Measurements from ENCODE around the gene ALKBH4. TPM values are rescaled to one million over a fixed set of nuclear protein-coding genes. Genes with fewer than 3 reads are reported as not detected.
"Not testable (repeated sequence)": the region's sequence is repeated elsewhere in the genome, so short reads cannot be mapped to it uniquely, and the experiment has no call there.

Gene ALKBH4
- total RNA-seq, 6 experiments from 2014 or later: 3.7 to 11.7 (median 5.6) TPM

DNA sequence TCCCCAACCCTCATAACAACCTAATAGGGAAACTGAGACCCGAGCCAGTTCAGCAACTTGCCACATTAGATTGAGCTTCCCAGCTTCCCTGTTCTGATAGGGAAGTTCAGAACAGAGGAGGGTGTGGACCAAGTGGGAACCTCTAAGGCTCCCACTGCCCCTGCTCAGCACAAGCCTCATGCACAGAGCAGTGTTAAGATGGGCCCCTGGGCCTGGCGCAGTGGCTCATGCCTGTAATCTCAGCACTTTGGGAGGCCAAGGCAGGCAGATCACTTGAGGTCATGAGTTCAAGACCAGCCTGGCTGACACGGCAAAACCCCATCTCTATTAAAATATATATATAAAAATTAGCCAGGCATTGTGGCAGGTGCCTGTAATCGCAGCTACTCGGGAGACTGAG is 32.6 kb upstream of the ALKBH4 start:
- intact Hi-C loops (cut with DNase I); H3K4me1 ChIP-seq; H3K36me3 ChIP-seq; H3K4me3 ChIP-seq; H3K27me3 ChIP-seq; H3K27ac ChIP-seq; H3K9me3 ChIP-seq: not testable (repeated sequence)
- WGBS (ENCODE audit: insufficient coverage, low coverage, low lambda C conversion rate, missing lambda C conversion rate): no CpG with 5 or more reads among the region's 5 CpGs
- ATAC-seq (peak; percentile 25 to 49 (median 35)), DNase-seq (peak in 2 of 3 donors; percentile 41 to 55)

DNA sequence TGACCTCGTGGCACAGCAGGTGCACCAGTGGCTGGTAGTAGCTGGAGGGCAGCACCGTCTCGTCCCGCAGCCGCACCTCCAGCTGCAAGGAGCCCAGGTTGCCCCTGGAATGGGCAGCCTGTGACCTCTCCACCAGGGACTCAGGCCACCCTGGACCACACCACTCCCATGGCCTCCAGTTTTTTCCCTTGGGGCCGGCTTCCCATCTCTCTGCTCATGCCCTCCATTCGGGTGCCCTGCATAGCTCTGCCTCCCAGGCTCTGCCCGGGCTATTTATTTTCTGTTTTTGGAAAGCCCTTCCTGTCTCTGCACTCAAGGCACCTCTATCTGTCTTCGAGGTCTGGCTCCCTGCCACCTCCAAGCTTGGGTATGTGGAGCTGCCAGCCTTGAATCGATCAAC is 32.2 kb upstream of the ALKBH4 start:
- 61% methylated on average over 2 of the region's 10 CpGs for WGBS (ENCODE audit: insufficient coverage, low coverage, low lambda C conversion rate, missing lambda C conversion rate)
- intact Hi-C loops (cut with DNase I); H3K4me1 ChIP-seq; H3K36me3 ChIP-seq; H3K27me3 ChIP-seq; H3K9me3 ChIP-seq; H3K27ac ChIP-seq; ATAC-seq; H3K4me3 ChIP-seq: not testable (repeated sequence)
- DNase-seq: peak in 2 of 3 donors; percentile 31 to 43

DNA sequence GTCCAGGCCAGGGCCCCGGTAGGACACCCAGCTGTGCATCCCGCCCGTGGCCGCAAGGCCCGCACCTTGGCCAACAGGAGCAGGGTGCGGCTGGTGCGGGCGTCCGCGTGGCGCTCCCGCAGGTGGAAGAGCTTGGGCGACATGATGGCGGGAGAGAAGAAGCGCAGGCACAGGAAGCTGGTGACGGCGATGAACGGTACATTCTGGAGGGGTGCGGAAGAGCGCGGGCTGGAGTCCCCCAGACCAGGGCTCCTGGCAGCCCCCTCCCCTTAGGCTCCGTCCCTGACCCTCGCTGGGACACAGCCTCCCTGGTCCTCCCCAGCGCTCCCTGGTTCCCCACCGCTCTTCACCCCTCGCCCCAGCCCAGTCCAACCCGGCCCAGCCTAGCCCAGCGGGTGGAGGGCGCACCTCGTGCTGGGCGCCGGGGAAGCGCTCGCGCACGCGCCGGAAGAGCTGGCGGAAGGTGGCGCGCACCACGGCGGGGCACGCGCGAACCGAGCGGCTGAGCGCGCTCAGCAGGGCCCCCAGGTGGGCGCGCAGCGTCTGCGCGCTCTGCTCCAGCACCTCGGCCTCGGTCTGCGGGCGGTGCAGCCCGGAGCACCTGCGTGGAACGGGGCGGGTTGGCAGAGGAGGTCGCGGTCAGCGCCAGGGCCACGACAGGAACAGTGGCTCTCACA is 29.9 kb upstream of the ALKBH4 start:
- H3K27ac ChIP-seq; DNase-seq; H3K9me3 ChIP-seq; H3K27me3 ChIP-seq; H3K36me3 ChIP-seq; intact Hi-C loops (cut with DNase I); H3K4me1 ChIP-seq; H3K4me3 ChIP-seq: not testable (repeated sequence)
- ATAC-seq: peak; percentile 20 to 63 (median 46)
- no CpG with 5 or more reads among the region's 67 CpGs for WGBS (ENCODE audit: insufficient coverage, low coverage, low lambda C conversion rate, missing lambda C conversion rate)

DNA sequence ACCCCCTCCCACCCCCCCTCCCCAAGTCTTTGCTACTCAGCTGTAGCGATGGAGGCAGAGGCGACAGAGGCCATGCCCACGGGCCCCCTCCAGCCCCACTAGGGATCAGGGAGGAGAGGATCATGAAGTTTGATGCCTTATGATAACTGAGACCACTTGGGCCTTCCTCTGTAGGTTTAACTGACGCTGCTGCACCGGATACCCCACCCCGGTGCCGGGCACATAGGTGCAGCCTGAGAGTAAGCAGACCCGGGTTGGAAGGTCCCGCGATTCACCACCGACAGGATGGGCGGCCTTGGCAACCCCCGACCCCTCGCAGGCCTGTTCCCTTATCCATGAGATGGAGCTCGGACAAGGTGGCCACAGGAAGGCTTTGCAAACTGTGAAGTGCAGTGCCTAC is 29.4 kb upstream of the ALKBH4 start:
- peak in 2 of 3 donors; percentile 10 to 29 for DNase-seq
- H3K9me3 ChIP-seq; H3K27me3 ChIP-seq; H3K36me3 ChIP-seq; H3K4me3 ChIP-seq; H3K4me1 ChIP-seq; H3K27ac ChIP-seq; intact Hi-C loops (cut with DNase I); ATAC-seq: not testable (repeated sequence)
- no CpG with 5 or more reads among the region's 15 CpGs for WGBS (ENCODE audit: insufficient coverage, low coverage, low lambda C conversion rate, missing lambda C conversion rate)

DNA sequence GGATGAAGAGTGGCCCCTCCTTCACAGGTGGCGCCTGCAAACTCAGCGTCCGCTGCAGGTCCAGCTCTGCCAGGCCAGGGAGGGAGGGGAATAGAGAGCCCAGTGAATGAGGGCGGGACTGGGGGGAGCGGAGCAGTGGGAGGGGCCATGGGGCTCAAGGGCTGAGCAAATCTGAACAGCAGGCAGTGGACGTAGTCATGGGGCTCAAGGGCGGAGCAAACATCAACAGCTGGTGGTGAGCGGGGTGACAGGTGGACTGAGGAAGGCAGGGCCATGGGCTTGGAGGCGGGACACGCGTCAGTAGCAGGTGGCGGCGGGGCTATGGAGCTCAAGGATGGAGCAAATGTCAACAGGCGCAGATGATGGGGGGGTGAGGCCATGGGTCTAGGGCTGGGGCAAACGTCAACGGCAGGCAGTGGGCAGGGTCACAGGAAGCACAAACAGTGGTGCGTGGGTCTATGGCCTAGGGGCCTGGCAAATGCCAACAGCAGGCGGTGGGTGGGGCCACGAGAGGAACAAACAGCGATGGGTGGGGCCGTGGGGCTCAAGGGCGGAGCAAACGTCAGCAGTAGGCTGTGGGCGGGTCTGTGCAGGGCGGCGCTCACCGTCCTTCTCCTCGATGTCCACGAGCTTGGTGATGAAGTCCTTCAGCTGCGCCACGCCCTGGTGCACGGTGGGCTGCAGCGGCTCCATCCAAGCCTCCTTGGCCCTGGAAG is 28.7 kb upstream of the ALKBH4 start:
- H3K4me1 ChIP-seq; H3K9me3 ChIP-seq; intact Hi-C loops (cut with DNase I); DNase-seq; H3K27me3 ChIP-seq; H3K27ac ChIP-seq; H3K36me3 ChIP-seq; H3K4me3 ChIP-seq: not testable (repeated sequence)
- ATAC-seq: peak; percentile 69 to 74 (median 72)
- no CpG with 5 or more reads among the region's 33 CpGs for WGBS (ENCODE audit: insufficient coverage, low coverage, low lambda C conversion rate, missing lambda C conversion rate)

DNA sequence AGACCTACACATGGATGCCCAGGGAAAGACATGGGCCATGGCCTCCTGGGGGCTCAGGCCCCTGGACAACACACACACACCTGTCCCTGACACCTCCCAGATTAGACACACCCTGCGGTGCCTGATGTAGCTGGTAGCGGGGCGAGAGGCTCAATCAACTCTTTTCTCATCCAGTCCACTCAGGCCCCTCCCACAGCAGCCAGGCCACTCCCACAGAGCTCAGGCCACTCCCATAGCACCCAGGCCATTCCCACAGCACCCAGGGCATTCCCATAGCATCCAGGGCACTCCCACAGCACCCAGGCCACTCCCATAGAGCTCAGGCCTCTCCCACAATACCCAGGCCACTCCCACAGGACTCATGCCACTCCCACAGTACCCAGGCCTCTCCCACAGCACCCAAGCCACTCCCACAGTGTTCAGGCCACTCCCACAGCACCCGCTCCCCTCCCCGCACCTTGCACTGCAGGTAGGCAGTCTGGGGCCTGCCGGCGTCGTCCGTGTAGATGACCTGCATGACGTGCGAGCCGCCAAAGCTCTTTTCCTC is 25.9 kb upstream of the ALKBH4 start:
- H3K36me3 ChIP-seq; H3K27ac ChIP-seq; H3K9me3 ChIP-seq; H3K27me3 ChIP-seq; H3K4me3 ChIP-seq; intact Hi-C loops (cut with DNase I); H3K4me1 ChIP-seq: not testable (repeated sequence)
- peak; percentile 57 to 73 (median 65) for ATAC-seq
- peak; percentile 18 to 51 (median 49) for DNase-seq
- no CpG with 5 or more reads among the region's 12 CpGs for WGBS (ENCODE audit: insufficient coverage, low coverage, low lambda C conversion rate, missing lambda C conversion rate)

DNA sequence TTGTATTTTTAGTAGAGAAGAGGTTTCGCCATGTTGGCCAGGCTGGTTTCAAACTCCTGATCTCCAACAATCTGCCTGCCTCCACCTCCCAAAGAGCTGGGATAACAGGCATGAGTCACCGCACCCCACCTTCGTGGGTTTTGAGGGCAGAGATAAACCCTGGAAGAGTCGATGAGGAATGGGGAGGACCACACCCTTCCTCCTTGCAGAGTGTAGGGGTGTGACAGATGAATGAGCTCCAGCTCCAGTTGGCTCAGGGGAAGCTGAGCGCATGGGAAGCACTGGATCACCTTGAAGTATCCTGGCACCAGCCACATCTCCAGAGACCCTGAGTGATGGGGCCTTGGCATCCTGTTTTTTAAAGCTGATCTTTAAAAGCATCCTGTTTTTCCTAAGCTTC is 19.7 kb upstream of the ALKBH4 start:
- intact Hi-C loops (cut with DNase I); H3K36me3 ChIP-seq; H3K27ac ChIP-seq; DNase-seq; H3K4me3 ChIP-seq; H3K9me3 ChIP-seq; H3K27me3 ChIP-seq; ATAC-seq; H3K4me1 ChIP-seq: not testable (repeated sequence)
- no CpG with 5 or more reads among the region's 5 CpGs for WGBS (ENCODE audit: insufficient coverage, low coverage, low lambda C conversion rate, missing lambda C conversion rate)

DNA sequence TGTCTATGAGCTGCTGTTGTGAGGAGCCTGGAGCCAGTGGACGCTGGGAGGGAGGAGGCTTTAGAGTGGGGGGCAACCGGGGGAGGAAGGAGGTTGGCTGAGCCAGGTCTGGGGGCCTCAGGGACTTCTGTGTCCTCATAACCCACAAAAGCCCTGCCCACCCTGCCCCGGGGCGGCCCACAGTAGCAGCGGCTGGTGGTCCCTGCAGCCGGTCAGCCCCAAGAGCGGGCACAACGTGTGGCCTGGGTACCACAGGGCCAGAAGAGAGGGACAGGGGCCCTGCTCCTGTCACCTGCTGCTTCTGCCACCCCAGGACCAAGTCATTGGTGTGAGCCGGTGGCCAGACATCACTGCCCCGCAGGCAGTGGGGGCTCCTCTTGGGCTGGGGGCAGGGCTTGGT is 17.3 kb upstream of the ALKBH4 start:
- H3K27me3 ChIP-seq; intact Hi-C loops (cut with DNase I); ATAC-seq; H3K4me1 ChIP-seq; H3K36me3 ChIP-seq; H3K9me3 ChIP-seq; H3K4me3 ChIP-seq; H3K27ac ChIP-seq: not testable (repeated sequence)
- peak; percentile 2 to 11 (median 10) for DNase-seq
- no CpG with 5 or more reads among the region's 10 CpGs for WGBS (ENCODE audit: insufficient coverage, low coverage, low lambda C conversion rate, missing lambda C conversion rate)

Data from right lobe of liver (tissue), 6 donors.